ENCODE results near the gene PPP6R3.
A peak's percentile ranks its signal among the peaks of the same experiment; 100 is the strongest.
"Not testable (repeated sequence)": the region's sequence is repeated elsewhere in the genome, so short reads cannot be mapped to it uniquely, and the experiment has no call there.

Gene PPP6R3

DNA sequence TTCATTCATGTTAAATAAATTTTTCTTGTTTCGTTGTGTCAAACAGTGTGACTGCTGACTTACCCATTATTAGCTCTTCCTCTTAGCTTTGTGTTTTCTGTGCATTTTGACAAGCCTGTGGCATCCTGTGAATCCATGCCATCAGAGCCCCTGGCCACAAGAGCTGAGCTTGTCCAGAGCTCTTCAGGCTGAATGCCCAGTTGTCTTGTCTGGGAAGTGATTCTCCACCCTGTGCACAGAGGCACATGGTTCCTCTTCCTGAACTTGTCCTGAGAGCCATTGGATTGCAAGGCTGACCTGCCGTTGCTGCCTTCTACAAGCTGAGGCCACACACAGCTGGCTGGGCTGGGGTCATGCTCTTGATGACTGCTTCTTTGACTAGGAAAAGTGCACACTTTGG, 64.1 kb downstream of the PPP6R3 start:
- DNase-seq (ENCODE audit: low read depth, low spot score) = no peak

DNA sequence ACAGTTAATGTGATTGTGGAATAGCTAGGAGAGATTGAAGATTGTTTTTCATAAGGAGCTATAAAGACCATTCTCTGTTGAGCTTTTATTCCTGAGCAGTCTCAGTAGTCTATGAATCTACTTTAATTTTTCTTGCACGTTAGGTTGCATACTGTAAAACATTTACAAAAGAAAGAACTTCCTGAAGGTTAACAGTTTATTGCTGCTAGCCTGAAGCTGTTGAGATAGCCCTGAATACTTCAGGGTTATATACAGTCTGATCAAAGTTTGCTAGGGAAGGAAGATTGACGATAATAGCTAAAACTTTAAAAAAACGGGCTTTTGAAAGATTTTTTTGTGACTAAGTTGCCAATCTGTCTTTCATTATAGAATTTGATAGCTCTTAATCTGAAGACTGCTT, 64.8 kb downstream of the PPP6R3 start:
- DNase-seq (ENCODE audit: low read depth, low spot score) = no peak

DNA sequence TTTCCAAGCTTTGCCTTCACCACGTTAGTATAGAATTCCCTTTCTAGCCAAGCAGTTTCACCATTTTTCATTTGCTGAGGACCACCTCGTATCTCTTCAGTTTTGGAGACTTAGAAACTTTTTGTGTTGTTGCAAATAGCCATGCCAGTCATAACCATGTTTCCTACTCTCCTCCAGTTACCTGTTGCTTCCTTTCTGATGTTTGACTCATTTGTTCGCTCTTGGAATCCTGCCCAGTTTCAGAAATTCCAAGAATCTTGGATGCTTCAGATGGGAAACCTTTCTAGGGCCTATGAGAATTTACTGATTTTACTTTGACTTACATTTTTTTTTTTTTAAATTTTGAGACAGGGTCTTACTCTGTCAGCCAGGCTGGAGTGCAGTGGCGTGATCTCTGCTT, 65.4 kb downstream of the PPP6R3 start:
- no peak for DNase-seq (ENCODE audit: low read depth, low spot score)

DNA sequence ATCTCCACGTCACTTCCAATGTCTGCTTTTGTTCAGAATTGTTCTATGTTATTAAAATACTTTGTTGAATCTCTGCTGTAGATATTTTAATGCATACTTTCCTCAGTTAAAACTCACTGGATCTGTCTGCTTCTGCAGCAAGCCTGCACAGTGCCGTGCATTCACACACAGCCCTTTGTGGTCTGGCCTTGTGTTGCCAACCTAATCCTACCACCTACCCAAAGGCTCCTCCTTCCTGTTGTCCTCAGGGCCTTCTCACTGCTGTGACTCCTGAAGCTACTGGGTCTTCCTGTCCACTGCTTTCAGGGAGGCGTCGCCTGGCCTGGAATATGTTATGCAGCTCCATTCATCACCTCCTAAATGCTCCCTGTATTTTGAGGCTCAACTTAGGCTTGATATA, 67.0 kb downstream of the PPP6R3 start:
- DNase-seq (ENCODE audit: low read depth, low spot score) = no peak

DNA sequence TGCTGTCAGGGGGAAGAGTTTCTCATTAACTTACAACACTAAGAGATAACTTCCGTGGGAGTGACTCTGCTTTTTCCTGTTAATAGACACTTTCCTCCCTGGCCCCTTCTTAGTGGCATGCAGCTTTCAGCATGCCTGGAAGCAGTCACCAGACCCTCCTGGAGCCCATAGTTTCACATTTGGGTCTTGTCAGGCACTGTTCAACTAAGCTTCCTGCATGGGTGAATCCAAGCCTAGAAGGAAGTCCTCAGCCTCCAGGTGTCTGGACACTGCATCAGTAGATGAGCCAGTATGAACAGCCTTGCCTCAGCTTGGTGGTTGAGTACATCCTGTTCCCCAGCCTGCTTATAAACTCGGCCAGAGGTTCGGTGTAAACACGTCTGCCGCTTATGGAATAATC, 68.1 kb downstream of the PPP6R3 start:
- no peak for DNase-seq (ENCODE audit: low read depth, low spot score)

DNA sequence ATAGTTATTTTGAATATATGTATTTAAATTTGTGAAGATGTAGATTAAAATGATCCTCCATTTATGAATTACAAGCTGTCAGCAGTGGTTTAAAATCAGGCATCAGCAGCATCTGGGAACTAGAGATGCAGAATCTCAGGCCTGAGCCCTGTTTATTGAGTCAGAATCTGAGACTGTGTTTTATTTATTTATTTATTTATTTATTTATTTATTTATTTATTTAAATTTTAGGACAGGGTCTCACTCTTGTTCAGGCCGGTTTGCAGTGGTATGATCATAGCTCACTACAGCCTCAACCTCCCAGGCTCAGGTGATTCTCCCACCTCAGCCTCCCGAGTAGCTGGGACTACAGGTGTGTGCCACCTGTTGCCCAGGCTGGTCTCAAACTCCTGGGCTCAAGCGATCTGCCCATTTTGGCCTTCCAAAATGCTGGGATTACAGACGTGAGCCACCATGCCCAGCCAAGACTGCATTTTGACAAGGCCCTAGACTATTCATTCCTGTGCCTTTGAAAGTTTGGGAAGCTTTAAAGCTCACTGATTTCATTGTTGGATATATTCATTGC, 70.7 kb downstream of the PPP6R3 start:
- DNase-seq (ENCODE audit: low read depth, low spot score) = no peak

DNA sequence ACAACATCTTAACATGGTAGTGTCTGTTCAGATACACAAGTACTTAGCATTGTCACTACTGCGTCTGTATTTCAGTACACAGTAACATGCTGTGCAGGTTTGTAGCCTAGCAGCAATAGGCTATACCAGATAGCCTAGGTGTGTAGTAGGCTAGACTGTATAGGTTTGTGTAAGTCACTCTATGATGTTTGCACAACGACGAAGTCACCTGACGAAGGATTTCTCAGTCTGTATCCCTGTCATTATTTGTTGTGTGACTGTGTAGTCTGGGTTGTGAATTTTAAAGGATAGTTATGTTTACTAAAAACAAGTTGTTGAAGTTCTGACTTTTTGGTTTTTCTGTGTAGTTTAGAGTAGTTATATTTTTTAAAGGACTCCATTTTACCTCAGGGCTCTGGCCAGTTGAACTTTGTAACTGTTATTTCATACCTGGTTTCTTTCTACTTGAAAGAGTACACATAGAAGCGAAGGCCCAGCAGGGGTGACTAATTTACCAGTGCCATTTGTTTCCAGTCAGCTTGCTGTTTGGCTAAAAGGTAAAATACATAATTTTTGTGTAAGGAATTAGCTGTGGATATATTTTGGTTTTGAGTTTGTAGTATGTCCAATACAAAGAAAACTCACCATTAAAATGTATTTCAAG, 72.3 kb downstream of the PPP6R3 start:
- no peak for DNase-seq (ENCODE audit: low read depth, low spot score)

DNA sequence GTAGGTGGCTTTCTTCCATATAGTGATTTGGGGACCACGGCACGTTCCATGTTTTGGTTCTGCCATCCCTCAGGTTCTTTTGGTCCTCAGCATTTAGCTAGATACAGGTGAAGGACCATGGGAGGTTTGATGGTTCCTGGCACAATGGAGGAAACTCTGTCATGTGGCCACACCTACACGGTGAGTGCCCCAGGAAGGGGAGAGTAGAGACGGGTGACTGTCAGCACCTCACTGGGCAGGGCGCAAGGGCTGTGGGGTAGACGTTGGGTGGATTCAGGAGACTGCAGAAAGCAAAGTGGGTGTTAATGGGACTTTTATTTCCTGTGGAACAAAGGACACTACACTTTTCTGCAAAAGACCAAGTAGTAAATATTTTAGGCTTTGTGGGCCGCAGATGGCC, 73.4 kb downstream of the PPP6R3 start:
- no peak for DNase-seq (ENCODE audit: low read depth, low spot score)

DNA sequence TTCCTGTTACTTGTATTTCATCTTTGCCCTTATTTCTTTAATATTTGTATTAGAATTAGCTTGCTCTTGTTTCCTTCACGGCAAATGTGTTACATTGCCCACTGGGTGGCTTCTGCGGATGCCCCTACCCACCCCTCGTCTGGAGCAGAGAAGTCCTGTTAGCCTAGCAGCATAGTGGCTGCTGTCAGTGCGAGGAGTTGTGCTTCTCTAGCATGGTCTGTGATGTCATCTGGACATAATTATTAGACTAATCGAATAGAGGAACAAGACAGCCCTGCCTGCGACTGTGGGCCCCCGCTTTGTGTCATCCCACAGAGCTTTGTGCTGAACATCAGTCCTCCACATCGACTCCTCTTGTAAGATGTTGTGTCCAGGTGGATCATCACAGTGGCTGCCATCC, 74.5 kb downstream of the PPP6R3 start:
- no peak for DNase-seq (ENCODE audit: low read depth, low spot score)

DNA sequence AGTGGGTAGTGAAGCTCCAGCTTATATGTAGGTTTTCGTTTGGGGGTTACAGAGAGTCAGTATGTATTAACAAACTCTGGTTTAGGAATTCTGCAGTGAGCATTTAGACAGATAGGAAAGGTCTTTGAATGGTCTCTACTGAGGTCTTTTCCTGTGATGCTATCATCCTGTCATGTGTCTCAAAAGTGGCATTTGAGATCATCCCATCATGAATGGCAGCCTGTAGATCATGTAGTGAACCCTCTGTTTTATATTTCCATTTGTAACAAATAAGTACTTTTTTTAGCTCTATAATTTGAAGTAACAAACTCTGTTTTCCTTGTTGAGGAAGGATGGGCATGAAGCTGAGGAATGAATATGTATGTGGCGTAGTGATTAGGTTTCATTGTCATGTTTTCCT, 76.2 kb downstream of the PPP6R3 start:
- no peak for DNase-seq (ENCODE audit: low read depth, low spot score)

DNA sequence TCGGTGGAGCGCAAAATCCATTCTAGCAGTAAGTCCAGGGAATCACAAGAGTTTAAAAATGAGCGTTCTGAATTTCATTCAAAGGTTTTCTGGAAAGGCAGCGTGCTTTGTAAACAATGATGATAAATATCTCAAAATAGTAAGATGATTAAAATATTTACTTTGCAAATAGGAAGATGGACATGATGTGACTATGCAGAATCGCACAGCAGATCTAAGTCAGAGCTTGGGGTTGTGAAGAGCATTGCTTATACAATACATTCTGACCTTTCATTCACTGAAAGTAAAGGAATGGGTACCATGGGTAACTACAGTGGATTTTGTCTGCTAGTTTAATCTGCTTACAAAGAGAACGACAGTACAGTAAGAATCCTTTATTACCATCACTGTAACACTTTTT, 77.5 kb downstream of the PPP6R3 start:
- DNase-seq (ENCODE audit: low read depth, low spot score) = no peak

DNA sequence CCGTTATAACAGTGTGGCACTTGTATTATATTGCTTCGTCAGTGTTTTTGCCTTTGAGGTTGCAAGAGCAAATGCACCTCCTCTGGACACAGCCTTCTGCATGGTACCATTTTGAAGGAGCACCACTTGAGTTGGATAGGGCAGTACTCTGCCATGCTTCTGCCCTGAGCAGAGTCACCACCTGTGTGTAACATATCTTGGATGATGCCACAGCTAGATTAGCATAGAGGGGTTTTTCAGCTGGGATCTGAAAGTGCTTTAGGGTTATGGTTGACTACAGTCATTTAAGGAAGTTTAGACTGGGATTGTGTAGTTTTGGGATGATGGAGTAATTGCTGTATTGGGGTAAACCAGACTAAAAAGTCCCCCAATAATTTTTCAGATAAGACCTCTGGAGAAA, 78.8 kb downstream of the PPP6R3 start:
- DNase-seq (ENCODE audit: low read depth, low spot score) = no peak

DNA sequence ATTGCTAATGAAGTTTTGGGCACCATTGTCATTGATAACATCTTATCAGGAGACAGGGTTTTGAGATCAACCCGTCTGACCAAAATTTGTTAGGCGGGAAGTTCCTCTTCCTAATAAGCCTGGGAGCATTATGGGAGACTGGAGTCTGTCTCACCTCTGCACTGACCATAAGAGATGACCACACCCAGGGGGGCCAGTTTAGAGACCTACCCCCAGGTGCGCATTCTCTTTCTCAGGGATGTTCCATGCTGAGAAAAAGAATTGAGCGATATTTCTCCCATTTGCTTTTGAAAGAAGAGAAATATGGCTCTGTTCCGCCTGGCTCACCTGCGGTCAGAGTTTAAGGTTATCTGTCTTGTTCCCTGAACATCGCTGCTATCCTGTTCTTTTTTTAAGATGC, 80.0 kb downstream of the PPP6R3 start:
- DNase-seq (ENCODE audit: low read depth, low spot score) = not testable (repeated sequence)

DNA sequence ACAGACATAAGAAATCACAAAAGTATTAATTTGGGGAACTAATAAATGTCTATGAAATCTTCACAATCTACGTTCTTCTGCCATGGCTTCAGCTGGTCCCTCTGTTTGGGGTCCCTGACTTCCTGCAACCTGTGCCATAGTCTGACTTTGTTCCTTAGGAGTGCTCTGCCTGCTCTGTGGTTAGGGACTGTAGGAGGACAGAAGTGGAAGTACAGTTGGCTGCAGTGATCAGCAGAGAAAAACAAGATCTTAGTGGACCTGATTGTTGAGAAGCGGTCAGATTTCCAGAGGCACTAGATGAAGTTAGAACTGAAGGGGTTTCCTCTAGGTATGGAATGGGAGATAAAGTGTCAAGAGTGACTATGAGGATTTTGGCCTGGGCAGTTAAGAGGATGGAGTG, 80.6 kb downstream of the PPP6R3 start:
- no peak for DNase-seq (ENCODE audit: low read depth, low spot score)

DNA sequence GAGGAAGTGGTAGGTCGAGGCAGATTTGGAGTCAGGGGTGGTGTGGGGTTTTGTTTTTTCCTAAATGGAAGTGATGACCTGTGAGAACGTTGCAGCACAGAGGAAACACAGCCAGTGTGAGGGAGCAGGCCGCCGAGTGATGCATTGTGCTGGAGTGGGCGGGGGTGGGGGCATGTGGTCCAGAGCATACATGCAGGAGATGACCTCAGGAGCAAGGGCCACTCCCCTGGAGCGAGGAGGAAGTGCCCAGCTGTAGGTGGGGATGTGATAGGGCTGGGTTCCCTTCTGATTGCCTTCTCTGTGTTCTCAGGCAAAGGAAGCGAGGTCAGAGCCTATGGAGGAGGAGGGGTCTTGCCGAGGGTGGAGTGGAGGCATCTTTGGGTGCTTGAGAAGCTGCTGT, 81.4 kb downstream of the PPP6R3 start:
- no peak for DNase-seq (ENCODE audit: low read depth, low spot score)

DNA sequence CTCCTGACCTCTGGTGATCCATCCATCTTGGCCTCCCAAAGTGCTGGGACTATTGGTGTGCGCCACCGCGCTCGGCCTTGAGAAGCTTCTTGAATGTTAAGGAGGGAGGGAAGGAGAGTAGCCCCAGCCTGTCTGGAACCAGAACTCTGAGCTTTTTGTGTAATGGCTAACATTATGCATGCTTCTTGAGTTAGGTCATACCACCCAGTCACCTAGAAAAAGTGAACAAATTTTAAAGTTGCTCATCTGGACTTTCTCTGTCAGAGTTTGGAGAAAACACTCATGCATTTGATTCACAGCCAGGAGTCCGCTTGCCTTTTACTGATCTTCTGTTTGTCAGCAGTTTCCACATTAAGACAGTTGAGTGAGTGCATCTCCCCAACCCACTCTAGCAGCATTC, 82.1 kb downstream of the PPP6R3 start:
- peak; percentile 42 for DNase-seq (ENCODE audit: low read depth, low spot score)

DNA sequence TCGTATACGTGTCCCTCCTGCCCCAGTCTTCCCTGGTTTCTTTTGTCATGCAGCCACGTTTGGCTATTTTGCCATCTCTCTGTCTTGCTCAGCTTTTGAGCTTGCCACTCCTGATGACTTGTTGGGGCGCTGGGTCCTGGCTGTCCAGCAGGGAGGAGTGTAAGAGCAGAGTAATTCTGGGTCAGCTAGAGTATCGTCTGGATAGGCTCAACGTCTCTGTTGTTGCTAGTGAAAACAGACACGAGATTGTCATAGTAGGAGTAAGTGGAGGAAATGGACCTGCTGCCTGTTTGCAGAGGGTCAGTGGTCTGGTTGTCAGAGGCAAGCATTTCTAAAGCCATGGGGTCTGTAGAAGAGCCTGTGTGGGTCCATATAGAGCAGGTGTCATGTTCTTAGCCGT, 83.0 kb downstream of the PPP6R3 start:
- no peak for DNase-seq (ENCODE audit: low read depth, low spot score)

DNA sequence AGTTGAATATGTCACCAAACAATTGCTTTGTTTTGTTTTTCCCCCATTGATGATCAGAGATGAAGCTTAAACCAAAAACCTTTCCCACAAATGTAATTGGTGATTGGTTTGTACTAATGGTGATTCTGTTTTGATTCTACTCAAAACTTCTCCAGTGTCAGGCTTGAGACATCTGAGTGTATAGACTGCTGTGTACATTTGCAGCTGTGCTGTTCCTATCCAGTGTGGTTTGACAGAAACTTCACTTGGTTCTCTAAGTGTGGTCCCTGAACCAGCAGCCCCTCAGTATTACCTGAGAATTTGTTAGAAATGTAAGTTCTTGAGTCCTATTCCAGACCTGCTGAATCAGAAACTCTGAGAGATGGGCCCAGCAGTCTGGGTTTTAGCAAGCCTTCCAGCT, 84.8 kb downstream of the PPP6R3 start:
- DNase-seq (ENCODE audit: low read depth, low spot score) = no peak

DNA sequence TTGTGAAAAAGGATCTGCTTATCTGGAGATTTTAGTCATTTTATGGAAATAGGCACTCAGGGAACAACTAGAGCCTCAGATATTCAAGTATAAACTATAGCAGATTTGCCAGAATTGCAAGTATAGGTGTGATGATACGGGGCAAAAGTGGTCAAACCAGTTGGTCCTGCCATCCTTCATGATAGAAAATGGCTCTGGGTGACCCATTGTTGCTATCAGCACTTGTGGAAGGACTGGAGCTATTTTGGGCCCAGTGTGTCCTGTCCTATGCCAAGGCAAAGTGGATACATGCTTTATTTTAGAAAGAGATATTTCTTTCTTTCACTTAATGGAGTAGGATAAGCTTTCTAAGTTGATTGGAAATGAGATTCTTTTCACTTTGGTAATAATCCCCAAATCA, 85.2 kb downstream of the PPP6R3 start:
- no peak for DNase-seq (ENCODE audit: low read depth, low spot score)

DNA sequence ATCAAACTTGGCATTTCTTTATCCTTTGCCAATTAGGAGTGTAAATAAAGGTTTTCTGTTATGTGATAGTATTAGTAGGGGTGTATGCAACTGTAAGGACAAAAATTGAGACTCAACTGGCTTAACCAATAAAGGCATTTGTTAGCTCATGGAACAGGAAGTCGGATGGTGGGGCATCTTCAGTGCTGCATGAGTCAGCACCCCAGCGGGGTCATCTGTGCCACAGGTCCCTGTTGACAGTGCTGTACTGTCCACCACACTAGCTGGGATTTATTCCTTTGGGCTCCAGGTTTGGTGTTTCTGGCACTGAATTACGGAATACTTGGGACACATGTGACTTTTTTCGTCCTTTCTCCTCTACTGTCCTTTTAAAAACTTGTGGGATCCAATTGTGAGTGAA, 86.0 kb downstream of the PPP6R3 start:
- DNase-seq (ENCODE audit: low read depth, low spot score) = no peak

DNA sequence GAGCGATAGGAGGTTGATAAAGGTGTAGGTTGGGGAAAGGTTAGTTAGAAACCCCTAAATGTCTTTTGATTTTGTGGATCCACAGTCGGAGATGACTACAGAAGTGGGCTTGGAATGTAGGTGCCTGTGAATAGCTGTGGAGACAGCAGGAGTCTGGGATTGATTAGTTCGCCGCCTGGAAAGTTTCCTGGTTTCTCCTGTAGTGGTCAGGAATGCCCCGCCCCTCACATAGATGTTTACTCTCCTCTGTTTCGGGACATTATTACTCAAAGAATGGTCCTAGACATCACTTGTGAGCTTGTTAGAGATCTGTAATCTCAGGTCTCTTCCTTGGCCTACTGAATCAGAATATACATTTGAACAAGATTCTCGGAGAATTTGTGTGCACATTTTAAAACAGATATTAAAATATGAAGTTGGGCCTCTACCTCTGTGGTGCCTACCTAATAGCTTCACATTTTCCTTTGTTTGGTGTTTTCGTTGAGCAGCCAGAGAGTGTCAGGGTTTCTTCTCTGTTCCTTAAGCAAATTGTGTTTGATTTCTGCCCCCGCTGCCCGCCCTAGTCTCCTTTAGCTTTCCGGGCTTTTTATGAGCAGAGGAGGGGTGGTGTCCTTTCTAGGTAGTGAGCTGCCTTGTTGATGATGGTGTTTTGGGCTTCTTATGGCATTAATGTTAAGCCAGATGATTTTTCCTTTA, 89.4 kb downstream of the PPP6R3 start:
- no peak for DNase-seq (ENCODE audit: low read depth, low spot score)

DNA sequence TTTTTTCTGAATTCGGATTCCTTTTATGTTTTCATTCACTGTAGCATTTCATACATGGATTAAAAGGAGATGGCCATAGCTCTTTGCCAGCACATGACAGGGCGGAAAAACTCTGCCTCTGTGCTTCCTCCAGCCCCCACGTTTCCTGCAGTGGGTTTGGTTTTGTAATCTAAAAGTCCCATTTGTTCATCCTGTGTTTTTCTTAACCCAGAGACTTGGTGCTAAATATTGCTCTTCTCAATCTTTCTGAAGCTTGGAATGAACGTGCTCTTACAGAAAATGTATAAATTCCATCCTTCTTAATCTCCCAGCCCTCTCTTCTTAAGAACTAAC, 89.9 kb downstream of the PPP6R3 start:
- no peak for DNase-seq (ENCODE audit: low read depth, low spot score)

DNA sequence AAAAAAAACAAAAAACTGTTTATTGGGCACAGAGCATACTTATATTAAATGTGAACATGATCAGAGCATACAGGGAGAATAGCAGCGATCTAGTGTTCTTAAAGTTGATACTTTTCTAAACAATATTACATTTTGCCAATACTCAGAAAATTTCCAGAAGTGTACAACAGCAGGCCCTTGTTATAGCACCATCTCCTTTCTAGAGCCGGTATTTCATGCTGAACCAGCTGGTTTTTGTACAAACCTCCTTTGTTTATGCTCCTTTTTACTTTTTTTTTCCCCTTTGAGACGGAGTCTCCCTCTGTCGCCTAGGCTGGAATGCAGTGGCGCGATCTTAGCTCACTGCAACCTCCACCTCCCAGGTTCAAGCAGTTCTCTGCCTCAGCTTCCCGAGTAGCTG, 90.7 kb downstream of the PPP6R3 start:
- no peak for DNase-seq (ENCODE audit: low read depth, low spot score)

DNA sequence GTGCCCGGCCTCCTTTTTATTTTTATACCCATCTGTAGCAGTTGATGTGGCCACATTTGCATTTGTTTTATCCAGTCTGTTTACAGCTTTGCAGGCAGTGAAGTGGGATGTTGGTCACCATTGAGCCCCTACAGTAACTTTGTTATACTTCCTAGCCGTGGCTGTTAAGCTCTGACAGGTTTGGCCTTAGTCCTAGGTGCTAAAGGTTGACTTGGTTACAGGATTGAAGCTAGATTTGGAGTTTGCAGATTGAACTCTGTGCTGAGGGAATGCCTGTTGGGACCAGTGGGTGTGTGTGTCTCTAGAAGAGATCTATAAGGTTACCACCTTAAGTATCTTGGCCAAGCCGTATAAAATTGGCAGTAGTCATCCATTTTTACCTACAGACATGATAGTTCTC, 91.2 kb downstream of the PPP6R3 start:
- DNase-seq (ENCODE audit: low read depth, low spot score) = no peak

All from ELF-1 (cell line).